Measurements from ENCODE around the gene RAB11FIP4. TPM values are rescaled to one million over a fixed set of nuclear protein-coding genes. Genes with fewer than 3 reads are reported as not detected.

RAB11FIP4 gene
- total RNA-seq, 1 experiment from 2014 or later: 10.8 TPM

- DNase-seq (ENCODE audit: low read depth, low spot score): no peak
- H3K4me1 ChIP-seq (ENCODE audit: control insufficient read depth, insufficient read depth, low read length): peaks cover 5% of the 10 kb centered on the region; the same call in 1 of the 2 replicates
- H3K27me3 ChIP-seq (ENCODE audit: control insufficient read depth, insufficient read depth, low read length): no peaks in the 10 kb centered on the region
- H3K9me3 ChIP-seq (ENCODE audit: control insufficient read depth, insufficient read depth, low read depth, low read length): no peaks in the 10 kb centered on the region
- ATAC-seq: no peak
- POLR2A ChIA-PET: no interaction called here
- H3K36me3 ChIP-seq (ENCODE audit: control insufficient read depth, insufficient read depth, low read length): no peaks in the 10 kb centered on the region
- intact Hi-C loops (cut with micrococcal nuclease; ENCODE audit: unreplicated experiment): no loop called here
- no TSS peak for BruUV-seq (replicated peaks)
- H3K27ac ChIP-seq (ENCODE audit: low read length): no peak overlapping the region
- in situ Hi-C loops (cut with HindIII; ENCODE audit: low pct_unique_long_range_greater_than_20kb, low sequenced_read_pairs): no loop called here
- TF ChIP-seq TCF7L2 (IDR thresholded peaks at IDR 0.05; ENCODE audit: low read depth, low read length) (no peak), REST (IDR thresholded peaks at IDR 0.05; ENCODE audit: insufficient read depth in 1 of 2, low read depth in 2 of 2, low read length in 1 of 2) (no peak), SIN3A (IDR thresholded peaks at IDR 0.05; ENCODE audit: borderline replicate concordance, insufficient read depth, low read depth, low read length) (no peak), POLR2AphosphoS5 (IDR thresholded peaks at IDR 0.05; ENCODE audit: low read depth, low read length) (no peak), CTCF (IDR thresholded peaks at IDR 0.05) (no peak)
- CTCF ChIA-PET: interaction anchor here (1.1 kb wide), 1 partner anchor 332 kb away, joined by 3 read pairs; no protein-coding TSS in a partner anchor
- H3K4me3 ChIP-seq (ENCODE audit: low read depth in 2 of 2, low read length in 2 of 2): no peak overlapping the region
Measured at GRCh38 chr17:31510308-31511194, 119.1 kb downstream of the RAB11FIP4 start.

- Histone ChIP-seq H3K4me1 (ENCODE audit: control insufficient read depth, insufficient read depth, low read length) (peaks cover 5% of the 10 kb centered on the region; the same call in 1 of the 2 replicates), H3K36me3 (ENCODE audit: control insufficient read depth, insufficient read depth, low read length) (no peaks in the 10 kb centered on the region), H3K27me3 (ENCODE audit: control insufficient read depth, insufficient read depth, low read length) (no peaks in the 10 kb centered on the region), H3K27ac (ENCODE audit: low read length) (no peak overlapping the region), H3K9me3 (ENCODE audit: control insufficient read depth, insufficient read depth, low read depth, low read length) (no peaks in the 10 kb centered on the region), H3K4me3 (ENCODE audit: low read depth in 2 of 2, low read length in 2 of 2) (no peak overlapping the region)
- no peak for DNase-seq (ENCODE audit: low read depth, low spot score)
- in situ Hi-C loops (cut with HindIII; ENCODE audit: low pct_unique_long_range_greater_than_20kb, low sequenced_read_pairs) (no loop called here), intact Hi-C loops (cut with micrococcal nuclease; ENCODE audit: unreplicated experiment) (no loop called here)
- BruUV-seq (replicated peaks): no TSS peak
- POLR2A ChIA-PET: no interaction called here
- no peak for ATAC-seq
- CTCF ChIA-PET: no interaction called here
- TF ChIP-seq CTCF (IDR thresholded peaks at IDR 0.05): no peak
- no peak for TF ChIP-seq TCF7L2 (IDR thresholded peaks at IDR 0.05; ENCODE audit: low read depth, low read length)
- no peak for TF ChIP-seq REST (IDR thresholded peaks at IDR 0.05; ENCODE audit: insufficient read depth in 1 of 2, low read depth in 2 of 2, low read length in 1 of 2)
- no peak for TF ChIP-seq SIN3A (IDR thresholded peaks at IDR 0.05; ENCODE audit: borderline replicate concordance, insufficient read depth, low read depth, low read length)
- TF ChIP-seq POLR2AphosphoS5 (IDR thresholded peaks at IDR 0.05; ENCODE audit: low read depth, low read length): no peak
Measured at GRCh38 chr17:31511195-31511578, 119.7 kb downstream of the RAB11FIP4 start.
